K562 (cell line): Measurements from ENCODE around the gene SIRT3.

Source experiments
- CTCF ChIP-seq, 3 experiments: IDR thresholded peaks in 2 of 3; conservative IDR thresholded peaks in 1 of 3; 2 replicates each; pipeline ENCODE4 v1.5.1; 2011 to 2012; ENCODE audit warnings: low read length in 3 of 3, mild to moderate bottlenecking in 3 of 3, control low read depth in 2 of 3, improper control_type of control experiment in 1 of 3, inconsistent platforms in 1 of 3, low read depth in 1 of 3, mixed read lengths in 1 of 3, moderate library complexity in 1 of 3; ENCODE audit not compliant: insufficient read depth in 2 of 3
- KAT8 ChIP-seq: fragments of 450-650 bp; IDR thresholded peaks from 2 replicates; pipeline ENCODE4 v1.6.1; 2016; ENCODE audit warnings: low read depth, mild to moderate bottlenecking
- KDM5B ChIP-seq: fragments of 200-600 bp; sonication (generic); IDR thresholded peaks from 2 replicates; pipeline ENCODE4 v1.6.1; 2012; ENCODE audit warnings: low read depth, mild to moderate bottlenecking, moderate library complexity, low read length, control low read depth, inconsistent platforms; ENCODE audit not compliant: insufficient replicate concordance
- KLF10 ChIP-seq: fragments of 250-450 bp; sonication (Bioruptor Pico); IDR thresholded peaks from 2 replicates; pipeline ENCODE4 v1.6.1; 2021; ENCODE audit warnings: matching md5 sums
- NFE2L1 ChIP-seq: fragments of 450-650 bp; IDR thresholded peaks from 2 replicates; pipeline ENCODE4 v1.6.1; 2016; ENCODE audit warnings: missing genetic modification characterization, low read depth, mild to moderate bottlenecking, missing compliant biosample characterization, moderate library complexity, borderline replicate concordance
- NRF1 ChIP-seq, 2 experiments: fragments of 450-650 bp; IDR thresholded peaks in 1 of 2; conservative IDR thresholded peaks in 1 of 2; 2 replicates each; pipeline ENCODE4 v1.6.1; 2014; ENCODE audit warnings: mild to moderate bottlenecking in 2 of 2
- PATZ1 ChIP-seq: fragments of 250-450 bp; sonication (Bioruptor Pico); IDR thresholded peaks from 2 replicates; pipeline ENCODE4 v1.5.0; 2020; ENCODE audit warnings: mild to moderate bottlenecking, borderline replicate concordance
- TGIF2 ChIP-seq: sonication (generic); formaldehyde crosslinking; IDR thresholded peaks from 2 replicates; pipeline ENCODE4 v1.8.1; 2022; ENCODE audit warnings: mild to moderate bottlenecking, missing genetic modification reagents, moderate library complexity
- ZNF511 ChIP-seq: sonication (generic); formaldehyde crosslinking; IDR thresholded peaks from 2 replicates; pipeline ENCODE4 v1.8.0; 2022; ENCODE audit warnings: mild to moderate bottlenecking, missing genetic modification reagents

GRCh38 chr11:253160-253885 is 17.2 kb upstream of the SIRT3 start:
- TF ChIP-seq KAT8 = no peak
- no peak for TF ChIP-seq CTCF (IDR thresholded peaks at IDR 0.05 in 2 of 3, conservative IDR thresholded peaks at IDR 0.05 in 1 of 3; ENCODE audit: insufficient read depth in 2 of 3, low read depth in 1 of 3, low read length in 3 of 3)
- TF ChIP-seq TGIF2 (CRISPR knock-in tag) = no peak
- no peak for TF ChIP-seq ZNF511 (CRISPR knock-in tag)
- no peak for TF ChIP-seq NFE2L1 (tag)
- no peak for TF ChIP-seq KLF10 (CRISPR knock-in tag)
- TF ChIP-seq KDM5B = no peak
- TF ChIP-seq NRF1 (conservative IDR thresholded peaks at IDR 0.05 in 1 of 2, IDR thresholded peaks at IDR 0.05 in 1 of 2) = no peak
- TF ChIP-seq PATZ1 = no peak
